GM10248 (cell line): ENCODE measurements around the gene TRIM24.

Source experiments
- CTCF ChIA-PET: fragments of 300-600 bp; sonication (Branson Sonifier 250); formaldehyde crosslinking; extraction: SDS; loops from one replicate; lab custom pipeline; 2021; ENCODE audit warnings: antibody characterized with exemption; lab: Yijun Ruan, JAX
- POLR2A ChIA-PET: fragments of 350-650 bp; sonication (Branson Sonifier 250); formaldehyde crosslinking; extraction: SDS; loops from one replicate; lab custom pipeline; 2020; ENCODE audit warnings: antibody characterized with exemption; lab: Yijun Ruan, JAX
- DNase-seq: peaks from one replicate; pipeline ENCODE4 v3.0.0; 2012; ENCODE audit errors: extremely low spot score
- TF ChIP-seq, protein P1 (sequence below): IDR thresholded peaks from 2 replicates; pipeline ENCODE4 v1.5.1; 2012; ENCODE audit warnings: mild to moderate bottlenecking, low read depth; ENCODE audit errors: extremely low read depth, missing control alignments, control extremely low read depth

The TRIM24 gene

DNA sequence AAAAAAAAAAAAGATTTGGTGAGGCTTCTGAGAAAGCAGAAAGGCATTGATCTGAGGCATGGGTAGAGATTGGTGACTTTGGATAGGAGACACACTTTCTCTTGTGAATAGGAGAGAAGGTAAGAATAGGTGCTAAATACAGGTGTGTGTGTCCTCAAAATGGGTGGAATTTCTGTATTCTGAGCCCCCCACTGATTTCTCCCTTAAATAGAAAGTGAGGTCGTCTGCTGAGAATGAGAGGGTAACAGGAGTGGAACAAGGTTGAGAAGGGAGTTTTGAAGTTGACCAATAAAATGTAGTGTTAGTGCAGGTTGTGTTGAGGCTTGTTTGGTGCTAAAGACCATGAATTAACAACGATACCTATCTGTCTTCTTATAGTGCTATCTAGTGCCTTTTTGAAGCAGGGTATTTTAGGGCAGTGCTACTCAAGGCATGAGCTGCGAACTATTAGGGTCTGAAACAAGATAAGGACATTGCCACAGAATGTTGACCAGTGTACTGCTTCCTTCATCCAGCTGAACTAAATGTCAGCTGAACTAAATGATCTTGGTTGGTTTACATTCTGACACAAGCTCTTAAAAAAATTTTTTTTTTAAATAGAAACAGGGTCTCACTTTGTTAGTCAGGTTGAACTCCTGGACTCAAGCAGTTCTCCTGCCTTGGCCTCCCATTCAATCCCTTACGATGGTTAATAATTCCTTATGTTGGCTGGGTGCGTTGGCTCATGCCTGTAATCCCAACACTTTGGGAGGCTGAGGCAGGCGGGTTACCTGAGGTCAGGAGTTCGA, 12.4 kb downstream of the TRIM24 start:
- CTCF ChIA-PET, result no interaction called here
- TF ChIP-seq, protein P1, sequence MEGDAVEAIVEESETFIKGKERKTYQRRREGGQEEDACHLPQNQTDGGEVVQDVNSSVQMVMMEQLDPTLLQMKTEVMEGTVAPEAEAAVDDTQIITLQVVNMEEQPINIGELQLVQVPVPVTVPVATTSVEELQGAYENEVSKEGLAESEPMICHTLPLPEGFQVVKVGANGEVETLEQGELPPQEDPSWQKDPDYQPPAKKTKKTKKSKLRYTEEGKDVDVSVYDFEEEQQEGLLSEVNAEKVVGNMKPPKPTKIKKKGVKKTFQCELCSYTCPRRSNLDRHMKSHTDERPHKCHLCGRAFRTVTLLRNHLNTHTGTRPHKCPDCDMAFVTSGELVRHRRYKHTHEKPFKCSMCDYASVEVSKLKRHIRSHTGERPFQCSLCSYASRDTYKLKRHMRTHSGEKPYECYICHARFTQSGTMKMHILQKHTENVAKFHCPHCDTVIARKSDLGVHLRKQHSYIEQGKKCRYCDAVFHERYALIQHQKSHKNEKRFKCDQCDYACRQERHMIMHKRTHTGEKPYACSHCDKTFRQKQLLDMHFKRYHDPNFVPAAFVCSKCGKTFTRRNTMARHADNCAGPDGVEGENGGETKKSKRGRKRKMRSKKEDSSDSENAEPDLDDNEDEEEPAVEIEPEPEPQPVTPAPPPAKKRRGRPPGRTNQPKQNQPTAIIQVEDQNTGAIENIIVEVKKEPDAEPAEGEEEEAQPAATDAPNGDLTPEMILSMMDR, result no peak

DNA sequence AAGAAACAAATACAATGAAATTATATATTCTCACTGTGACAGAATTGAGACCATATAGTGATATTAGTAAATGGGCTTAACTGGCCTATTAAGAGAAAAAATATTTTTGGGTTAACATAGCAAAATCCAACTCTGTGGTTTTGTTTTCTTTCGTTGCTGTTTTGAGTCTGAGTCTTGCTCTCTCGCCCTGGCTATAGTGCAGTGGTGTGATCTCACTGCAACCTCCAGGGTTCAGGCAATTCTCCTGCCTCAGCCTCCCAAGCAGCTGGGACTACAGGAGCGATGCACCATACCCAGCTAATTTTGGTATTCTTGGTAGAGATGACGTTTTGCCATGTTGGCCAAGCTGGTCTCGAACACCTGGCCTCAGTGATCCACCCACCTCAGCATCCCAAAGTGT, 15.3 kb downstream of the TRIM24 start:
- POLR2A ChIA-PET, result interaction anchor here (0.6 kb wide), 1 partner anchor 14 kb away, joined by 3 read pairs; no protein-coding TSS in a partner anchor
- CTCF ChIA-PET, result interaction anchor here (4.1 kb wide), 1 partner anchor 9 kb away, joined by 11 read pairs; no protein-coding TSS in a partner anchor
- TF ChIP-seq, protein P1, result no peak
- DNase-seq, result no peak

More for the DNA sequence above, 12.4 kb downstream of the TRIM24 start:
- POLR2A ChIA-PET, result no interaction called here
- DNase-seq, result no peak

DNA sequence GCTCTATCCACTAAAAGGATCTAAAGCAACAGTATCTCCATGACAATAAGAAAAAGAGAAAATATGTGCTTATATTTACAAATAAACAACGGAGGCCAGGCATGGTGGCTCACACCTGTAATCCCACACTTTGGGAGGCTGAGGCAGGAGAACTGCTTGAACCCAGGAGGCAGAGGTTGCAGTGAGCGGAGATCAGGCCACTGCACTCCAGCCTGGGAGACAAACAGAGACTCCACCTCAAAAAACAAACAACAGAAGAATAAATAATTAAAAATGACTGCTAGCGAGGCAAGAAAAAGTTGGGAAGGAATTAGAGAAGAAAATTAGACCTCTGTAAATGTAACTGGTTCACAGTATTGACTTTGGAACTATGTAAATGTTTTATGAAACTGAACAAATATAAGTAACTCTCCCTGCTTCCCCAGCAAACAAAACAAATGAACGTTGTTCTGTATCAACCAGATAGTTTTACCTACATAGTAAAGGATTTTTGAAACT, 17.1 kb downstream of the TRIM24 start:
- POLR2A ChIA-PET, result no interaction called here
- CTCF ChIA-PET, result interaction anchor here (4.1 kb wide), 1 partner anchor 11 kb away, joined by 11 read pairs; no protein-coding TSS in a partner anchor

DNA sequence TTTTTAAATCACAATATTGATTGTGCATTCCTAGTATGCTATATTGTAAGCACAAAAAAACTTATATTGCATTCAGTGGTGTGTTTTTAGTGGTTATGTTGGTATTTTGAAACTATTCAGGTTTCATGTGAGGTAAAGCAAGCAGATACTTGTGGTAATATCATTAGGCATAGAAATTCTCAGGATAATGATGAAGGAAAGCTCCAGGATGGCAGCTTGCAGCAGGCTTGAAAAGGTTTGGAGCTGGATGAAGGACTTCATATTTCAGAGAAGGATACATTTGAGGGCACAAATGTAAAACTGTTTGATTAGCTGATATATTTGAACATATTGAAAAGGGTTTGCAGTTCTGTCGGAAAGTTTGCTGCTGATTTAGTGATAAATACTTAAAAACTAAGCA, 17.5 kb downstream of the TRIM24 start:
- TF ChIP-seq, protein P1, result no peak
- POLR2A ChIA-PET, result no interaction called here
- CTCF ChIA-PET, result interaction anchor here (4.1 kb wide), 1 partner anchor 11 kb away, joined by 11 read pairs; no protein-coding TSS in a partner anchor

More for the DNA sequence above, 17.1 kb downstream of the TRIM24 start:
- TF ChIP-seq, protein P1, result no peak
- no peak for DNase-seq

DNA sequence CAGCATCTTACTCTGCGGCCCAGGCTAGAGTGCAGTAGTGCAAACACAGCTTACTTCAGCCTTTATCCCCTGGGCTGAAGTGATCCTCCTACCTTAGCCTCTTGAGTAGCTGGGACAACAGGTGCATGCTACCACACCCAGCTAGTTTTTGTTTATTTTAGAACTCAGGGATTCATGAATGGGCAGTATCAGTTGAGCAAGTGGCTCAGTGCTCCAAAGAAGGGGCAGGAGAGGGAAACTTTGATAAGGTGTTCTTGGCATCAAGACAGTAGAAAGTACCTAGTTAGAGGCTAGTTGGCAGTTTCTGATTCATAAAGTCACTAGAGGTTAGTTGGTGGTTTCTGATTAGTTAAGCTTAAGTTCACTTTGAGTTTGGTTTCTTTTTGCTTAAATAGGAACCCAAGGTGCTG, 18.4 kb downstream of the TRIM24 start:
- ChIA-PET POLR2A (no interaction called here), CTCF (interaction anchor here (0.9 to 4.7 kb wide), 3 partner anchors 9 to 27 kb away, joined by 3 to 26 read pairs (median 7); no protein-coding TSS in a partner anchor)
- peak; percentile 22 for DNase-seq
- TF ChIP-seq, protein P1, result no peak

More for the DNA sequence above, 17.5 kb downstream of the TRIM24 start:
- DNase-seq, result no peak

DNA sequence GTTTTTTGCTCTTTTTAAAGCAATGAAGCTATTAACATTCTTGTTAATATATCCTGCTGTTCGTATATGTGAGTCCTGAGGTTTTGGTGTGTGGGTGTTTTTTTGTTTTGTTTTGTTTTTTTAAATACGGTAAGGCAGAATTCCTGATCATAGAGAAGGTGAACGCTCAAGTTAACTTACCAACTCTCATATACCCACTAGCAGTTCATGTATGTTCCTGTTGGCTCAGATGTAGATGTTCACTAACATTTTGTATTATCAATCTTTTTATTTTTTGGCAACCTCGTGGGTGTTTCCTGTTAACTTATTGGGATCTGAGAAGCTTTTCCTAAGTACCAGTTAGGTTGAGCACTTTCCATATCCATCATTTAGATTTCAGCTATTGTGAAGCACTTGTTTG, 20.5 kb downstream of the TRIM24 start:
- TF ChIP-seq, protein P1, result no peak
- CTCF ChIA-PET, result interaction anchor here (1.0 to 4.7 kb wide), 3 partner anchors 11 to 14 kb away, joined by 3 to 26 read pairs (median 5); no protein-coding TSS in a partner anchor
- no peak for DNase-seq
- POLR2A ChIA-PET, result no interaction called here
